HG02970 (cell line): Measurements from ENCODE around the gene DSPP.

Source experiments
- ATAC-seq: cut with Tn5 transposase; IDR thresholded peaks from one replicate; pipeline ENCODE4 v1.9.1; 2021; ENCODE audit warnings: mild to moderate bottlenecking, moderate library complexity, moderate number of reproducible peaks; ENCODE audit not compliant: unreplicated experiment, low FRiP score

The DSPP gene

DNA sequence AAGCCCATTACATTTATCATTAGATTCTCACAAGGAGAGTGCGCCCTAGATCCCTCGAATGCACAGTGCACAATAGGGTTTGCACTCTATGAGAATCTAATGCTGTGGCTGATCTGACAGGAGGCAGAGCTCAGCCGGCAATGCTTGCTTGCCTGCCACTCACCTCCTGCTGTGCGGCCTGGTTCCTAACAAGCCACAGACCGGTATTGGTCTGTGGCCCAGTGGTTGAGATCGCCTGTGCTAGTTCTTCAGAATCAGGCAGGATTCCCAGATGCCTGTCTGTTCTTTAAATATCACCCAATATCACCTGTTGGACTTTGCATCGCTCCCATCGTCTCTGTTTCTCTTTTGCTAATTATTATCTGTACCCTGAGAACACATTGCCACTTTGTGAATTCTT, 14.0 kb downstream of the DSPP start:
- no peak for ATAC-seq

DNA sequence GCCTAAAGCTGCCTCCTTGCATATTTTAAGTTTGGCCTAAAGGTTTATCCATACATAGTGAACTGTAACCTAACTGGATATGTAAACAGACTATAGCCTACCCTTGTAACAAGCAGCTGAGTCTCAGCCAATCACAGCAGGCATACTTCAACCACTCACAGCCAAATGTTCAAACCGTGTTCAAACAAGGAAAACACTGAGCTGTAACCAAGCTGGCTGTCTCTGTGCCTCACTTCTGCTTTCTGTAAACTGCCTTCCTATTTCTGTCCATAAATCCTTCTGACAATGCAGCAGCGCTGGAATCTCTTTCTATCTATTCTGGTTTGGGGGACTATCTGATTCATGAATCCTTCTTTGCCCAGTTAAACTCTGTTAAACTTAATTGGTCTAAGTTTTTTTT, 16.4 kb downstream of the DSPP start:
- ATAC-seq, result no peak

DNA sequence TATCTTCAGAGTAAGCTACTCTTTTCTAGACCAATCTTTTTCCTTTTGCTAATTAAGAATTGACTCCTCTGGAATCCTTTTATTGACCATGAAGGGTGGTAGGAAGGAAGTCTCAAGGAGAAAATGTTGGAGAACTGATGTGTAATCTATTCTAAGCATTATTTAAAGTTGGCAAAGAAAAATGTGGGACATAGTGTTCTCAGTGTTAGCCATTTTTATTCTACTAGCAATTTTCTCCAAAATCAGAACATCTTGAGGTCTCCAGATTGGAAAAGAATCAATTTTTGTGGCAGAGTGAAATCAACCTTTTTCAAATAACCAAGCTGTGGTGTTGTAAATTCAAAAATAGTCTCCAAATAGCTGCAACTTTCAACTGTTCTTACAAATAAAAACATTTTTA, 23.3 kb downstream of the DSPP start:
- no peak for ATAC-seq

DNA sequence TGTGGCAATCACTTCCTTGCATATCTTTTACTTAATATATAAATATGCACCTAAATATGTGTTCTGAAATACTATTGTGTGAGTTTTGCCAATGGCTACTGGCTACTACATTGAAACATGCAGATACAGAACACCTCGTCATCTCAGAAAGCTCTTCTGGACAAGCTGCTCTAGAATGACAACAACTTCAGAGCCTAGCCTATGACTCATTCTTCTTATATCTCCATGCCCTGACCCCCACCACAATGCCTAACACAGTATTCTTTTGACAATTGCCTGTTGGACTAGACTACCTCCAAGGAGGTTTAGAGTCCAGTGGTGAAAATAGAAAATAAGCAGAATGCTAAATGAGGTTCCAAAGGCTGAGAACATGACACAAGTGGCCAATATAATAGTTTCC, 24.1 kb downstream of the DSPP start:
- ATAC-seq, result no peak

DNA sequence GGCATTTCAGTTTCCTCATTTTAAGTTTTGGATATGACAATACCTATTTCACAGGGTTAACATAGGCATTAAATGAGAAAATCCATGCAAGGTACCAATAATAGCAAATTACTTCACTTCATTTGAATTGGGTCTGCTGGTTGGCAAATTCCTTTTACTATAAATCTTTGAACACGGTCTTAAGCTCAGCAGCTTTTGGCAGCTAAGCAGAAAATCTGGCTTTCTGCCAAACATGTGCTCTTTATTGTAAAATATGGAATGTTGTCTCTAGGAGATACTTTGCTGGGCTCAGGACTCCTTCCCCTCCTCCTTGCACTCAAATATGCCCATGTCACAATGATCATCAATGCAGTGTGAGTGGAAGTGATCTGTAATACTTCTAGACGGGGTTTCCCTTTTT, 24.9 kb downstream of the DSPP start:
- no peak for ATAC-seq

DNA sequence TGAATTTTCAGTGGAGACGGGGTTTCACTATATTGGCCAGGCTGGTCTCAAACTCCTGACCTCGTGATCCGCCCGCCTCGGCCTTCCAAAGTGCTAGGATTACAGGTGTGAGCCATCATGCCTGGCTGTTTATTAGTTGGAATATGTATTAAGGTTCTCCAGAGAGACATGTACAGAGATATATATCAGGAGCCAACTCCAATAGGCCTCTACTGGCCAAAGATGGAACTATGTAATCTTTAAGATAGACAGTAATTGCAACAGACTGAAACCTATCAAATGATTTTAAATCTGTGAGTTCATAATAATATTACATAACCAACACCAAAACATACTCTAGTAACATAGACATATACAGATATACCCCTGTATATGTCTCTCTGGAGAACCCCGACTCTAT, 36.0 kb downstream of the DSPP start:
- no peak for ATAC-seq

DNA sequence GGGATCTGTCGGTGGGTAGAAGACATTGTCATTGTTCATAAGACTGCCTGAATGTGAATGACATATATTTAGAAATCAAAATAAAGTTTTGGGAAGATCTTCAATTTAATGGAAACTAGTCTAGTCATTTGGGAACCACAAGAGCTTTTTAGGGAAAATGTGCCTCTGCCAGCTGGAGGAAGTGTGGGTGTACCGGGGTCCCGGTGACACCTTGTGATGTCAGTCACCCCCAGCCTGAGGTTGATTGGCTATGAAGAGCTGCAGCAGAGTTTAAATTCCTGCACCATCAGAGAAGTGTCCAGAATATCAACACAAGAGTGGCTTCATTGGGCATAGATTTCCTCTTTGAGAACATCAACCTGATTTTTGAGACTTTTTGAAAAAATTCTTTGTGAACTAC, 41.7 kb downstream of the DSPP start, which contains the start of gene DMP1:
DMP1 (plus strand) TSS at position 301 of the 400 bp plus-strand sequence. CDS start 6,213 bp downstream, outside the sequence.
- ATAC-seq, result no peak

DNA sequence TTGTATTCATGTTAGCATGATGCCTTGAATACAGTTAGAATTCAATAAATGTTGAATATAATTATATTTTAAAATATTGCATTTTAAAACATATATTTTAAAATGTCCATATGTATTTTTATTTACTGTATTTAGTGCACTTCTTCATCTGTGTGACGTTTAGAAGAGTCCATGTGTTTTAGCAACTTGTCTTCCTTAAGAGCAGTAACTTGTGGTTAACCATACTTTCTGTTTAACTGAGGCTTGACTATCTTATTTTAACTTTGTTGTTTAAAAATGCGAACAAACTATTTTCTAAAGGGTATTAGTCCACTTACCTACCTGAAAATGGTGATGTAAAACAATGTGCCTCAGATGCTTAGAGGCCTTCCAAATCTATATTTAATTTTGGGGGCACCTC, 42.6 kb downstream of the DSPP start:
- no peak for ATAC-seq

DNA sequence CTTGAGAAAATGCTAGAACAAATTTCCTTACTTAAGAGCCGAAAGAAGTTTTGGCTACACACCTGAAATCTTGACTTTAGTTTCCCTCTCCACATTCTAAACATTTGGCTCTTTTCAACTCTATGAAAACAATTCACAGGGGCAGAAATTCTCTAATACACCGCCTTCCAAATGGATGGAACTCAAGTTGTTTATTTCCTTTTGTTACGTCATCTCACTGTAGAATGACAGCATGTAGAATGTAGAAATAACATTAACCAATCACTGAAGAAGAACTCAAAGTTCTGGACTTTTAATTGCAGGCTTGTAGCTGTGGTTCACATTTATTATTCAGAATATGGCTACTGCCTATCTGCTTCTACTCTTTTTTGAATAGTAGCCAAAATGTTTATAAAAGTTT, 43.6 kb downstream of the DSPP start:
- no peak for ATAC-seq

DNA sequence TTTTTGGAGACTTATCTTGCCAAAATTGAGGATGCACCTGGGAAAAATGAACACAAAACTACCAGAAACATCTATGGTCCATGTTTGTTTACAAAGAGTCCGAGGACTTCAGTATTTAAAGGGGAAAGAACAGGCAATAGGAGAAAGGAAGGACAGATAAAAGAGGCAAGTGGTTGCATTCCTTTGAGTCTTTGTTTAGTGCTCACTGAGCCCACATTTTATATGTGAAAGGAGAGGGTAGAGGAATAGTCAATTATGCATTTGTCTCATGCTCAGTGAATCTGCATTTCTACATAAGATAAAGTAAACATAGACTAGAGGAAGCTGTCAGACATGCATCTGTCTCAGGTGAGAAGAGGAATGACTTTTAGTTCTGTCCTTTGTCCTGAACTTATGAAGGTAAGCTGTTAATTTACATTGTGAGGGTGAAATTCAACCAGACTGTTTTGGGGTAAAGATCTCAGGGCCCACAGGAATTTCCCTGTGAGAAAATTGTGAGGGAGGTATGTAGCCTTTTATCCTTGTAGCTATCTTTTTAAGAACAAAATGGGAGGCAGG, 46.2 kb downstream of the DSPP start:
- no peak for ATAC-seq

DNA sequence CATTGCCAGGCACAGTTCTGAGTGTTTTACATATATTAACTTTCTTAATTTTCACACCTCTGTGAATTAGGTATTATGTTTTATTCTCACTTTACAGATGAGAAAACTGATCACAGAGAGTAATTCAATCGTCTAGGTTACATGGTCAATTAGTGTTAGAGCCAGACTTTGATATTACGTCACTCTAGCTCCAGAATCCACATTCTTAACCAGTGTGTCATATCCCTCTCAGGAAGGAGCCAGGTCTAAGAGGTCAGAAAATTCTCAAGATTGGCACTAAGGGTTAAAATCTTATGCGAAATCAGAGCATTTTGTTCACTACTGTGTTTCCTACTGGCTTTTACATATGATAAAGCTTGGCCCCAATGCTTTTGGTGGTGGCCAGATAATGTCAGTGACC, 49.2 kb downstream of the DSPP start:
- ATAC-seq, result no peak

DNA sequence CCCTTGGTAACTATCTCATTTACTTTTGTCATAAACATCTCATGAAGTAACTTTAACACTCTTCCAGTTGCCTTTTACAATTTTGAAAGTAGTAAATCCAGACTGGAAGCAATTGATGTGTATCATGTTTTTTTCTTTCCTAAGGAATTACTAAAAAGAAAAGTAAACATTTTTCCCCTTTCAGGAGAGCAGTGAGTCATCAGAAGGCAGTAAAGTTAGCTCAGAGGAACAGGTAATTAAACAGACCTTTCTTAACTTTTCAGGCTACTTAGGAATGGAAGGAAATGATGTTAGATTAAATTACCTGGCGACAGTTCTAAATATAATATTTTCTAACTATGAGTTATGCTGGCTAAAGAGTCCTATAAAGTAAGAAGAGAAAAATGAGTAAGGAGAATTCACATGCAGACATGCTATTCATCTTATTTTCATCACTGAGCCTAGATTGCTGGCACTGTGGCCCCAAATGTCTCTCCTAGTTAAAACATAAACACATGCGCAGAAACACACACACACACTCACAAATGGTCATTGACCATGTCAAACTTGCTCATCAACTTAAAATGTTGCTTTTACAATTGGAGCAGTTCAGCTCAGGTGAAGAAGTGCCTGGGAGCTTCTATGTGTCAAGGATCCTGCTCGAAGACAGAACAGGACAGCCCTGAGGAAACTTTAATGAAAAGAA, 51.1 kb downstream of the DSPP start:
- no peak for ATAC-seq

DNA sequence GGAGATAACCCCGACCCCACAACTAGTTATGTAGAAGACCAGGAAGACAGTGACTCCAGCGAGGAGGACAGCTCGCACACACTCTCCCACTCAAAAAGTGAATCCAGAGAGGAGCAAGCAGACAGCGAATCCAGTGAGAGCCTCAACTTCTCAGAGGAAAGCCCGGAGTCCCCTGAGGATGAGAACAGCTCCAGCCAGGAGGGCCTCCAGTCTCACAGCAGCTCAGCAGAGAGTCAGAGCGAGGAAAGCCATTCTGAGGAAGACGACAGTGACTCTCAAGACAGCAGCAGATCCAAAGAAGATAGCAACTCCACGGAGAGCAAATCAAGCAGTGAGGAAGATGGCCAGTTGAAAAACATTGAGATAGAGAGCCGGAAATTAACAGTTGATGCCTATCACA, 54.5 kb downstream of the DSPP start:
- no peak for ATAC-seq
